HG03060 (cell line): ENCODE measurements around the gene PC.
"Not testable (repeated sequence)": the region's sequence is repeated elsewhere in the genome, so short reads cannot be mapped to it uniquely, and the experiment has no call there.

Experiments used
- ATAC-seq: cut with Tn5 transposase; IDR thresholded peaks from one replicate; pipeline ENCODE4 v1.9.1; 2021; ENCODE audit warnings: low read depth, moderate number of reproducible peaks; ENCODE audit not compliant: unreplicated experiment

Gene PC

GRCh38 chr11:66981976-66982578, 23.9 kb upstream of the PC start:
- no peak for ATAC-seq

GRCh38 chr11:66979336-66979980, 21.3 kb upstream of the PC start:
- ATAC-seq, result no peak

GRCh38 chr11:66978717-66979116, 20.5 kb upstream of the PC start:
- ATAC-seq, result no peak

- no peak for ATAC-seq
Observed at GRCh38 chr11:66978229-66978628, 20.0 kb upstream of the PC start.

- no peak for ATAC-seq
Observed at GRCh38 chr11:66976925-66977324, 18.7 kb upstream of the PC start.

GRCh38 chr11:66976028-66976467, 17.9 kb upstream of the PC start:
- ATAC-seq, result no peak

- ATAC-seq, result no peak
Observed at GRCh38 chr11:66975405-66976027, 17.3 kb upstream of the PC start.

- ATAC-seq, result no peak
Observed at GRCh38 chr11:66974724-66975404, 16.7 kb upstream of the PC start, which contains the start of gene C11orf86. Gene C11orf86 (plus strand): TSS chr11:66975304. CDS start chr11:66975363, 59 bp downstream.

- ATAC-seq, result no peak
Observed at GRCh38 chr11:66973956-66974580, 15.9 kb upstream of the PC start.

GRCh38 chr11:66971488-66971887, 13.3 kb upstream of the PC start:
- no peak for ATAC-seq

GRCh38 chr11:66970807-66971442, 12.7 kb upstream of the PC start:
- no peak for ATAC-seq

- no peak for ATAC-seq
Observed at GRCh38 chr11:66970371-66970806, 12.2 kb upstream of the PC start.

- ATAC-seq, result no peak
Observed at GRCh38 chr11:66969584-66970225, 11.5 kb upstream of the PC start.

GRCh38 chr11:66967670-66968425, 9.7 kb upstream of the PC start:
- no peak for ATAC-seq

GRCh38 chr11:66966351-66966750, 8.2 kb upstream of the PC start:
- ATAC-seq, result no peak

GRCh38 chr11:66964495-66964894, 6.3 kb upstream of the PC start:
- ATAC-seq, result no peak

GRCh38 chr11:66962801-66963200, 4.6 kb upstream of the PC start:
- ATAC-seq, result no peak

GRCh38 chr11:66962247-66962646, 4.1 kb upstream of the PC start:
- ATAC-seq, result no peak

- ATAC-seq, result not testable (repeated sequence)
Observed at GRCh38 chr11:66961691-66962213, 3.6 kb upstream of the PC start.
